HG03521 (cell line): Measurements from ENCODE around the gene GTF2B.
"Not testable (repeated sequence)": the region's sequence is repeated elsewhere in the genome, so short reads cannot be mapped to it uniquely, and the experiment has no call there.

Experiments used
- ATAC-seq: cut with Tn5 transposase; IDR thresholded peaks from one replicate; pipeline ENCODE4 v1.9.1; 2021; ENCODE audit warnings: mild to moderate bottlenecking, moderate library complexity; ENCODE audit not compliant: unreplicated experiment

GTF2B gene

DNA sequence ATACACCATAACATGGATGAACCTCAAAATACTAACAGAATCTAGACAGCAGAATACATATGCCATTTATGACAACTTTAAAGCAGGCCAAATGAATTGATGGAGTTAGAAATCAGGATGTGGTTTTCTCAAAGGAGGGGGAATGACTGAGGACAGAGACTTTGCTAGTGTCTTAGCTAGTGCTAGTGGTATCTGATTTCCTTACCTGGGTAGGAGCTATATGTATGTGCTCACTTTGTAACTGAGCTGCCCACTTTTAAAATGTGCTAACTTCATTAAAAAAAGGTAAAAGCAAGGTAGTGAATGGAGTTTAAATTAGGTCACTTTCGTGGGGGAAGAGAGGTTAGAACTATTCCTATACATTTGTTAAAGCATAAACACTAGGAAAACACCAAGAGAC is 2.6 kb downstream of the GTF2B start:
- no peak for ATAC-seq

GRCh38 chr1:88885933-88886332 is 5.4 kb downstream of the GTF2B start:
- no peak for ATAC-seq

- no peak for ATAC-seq
These were observed 8.2 kb downstream of the GTF2B start for GRCh38 chr1:88883156-88883555.

GRCh38 chr1:88880717-88881116 is 10.7 kb downstream of the GTF2B start:
- not testable (repeated sequence) for ATAC-seq

- ATAC-seq = no peak
These were observed 12.6 kb downstream of the GTF2B start for GRCh38 chr1:88878731-88879130.

- no peak for ATAC-seq
These were observed 13.5 kb downstream of the GTF2B start for GRCh38 chr1:88877911-88878310.

DNA sequence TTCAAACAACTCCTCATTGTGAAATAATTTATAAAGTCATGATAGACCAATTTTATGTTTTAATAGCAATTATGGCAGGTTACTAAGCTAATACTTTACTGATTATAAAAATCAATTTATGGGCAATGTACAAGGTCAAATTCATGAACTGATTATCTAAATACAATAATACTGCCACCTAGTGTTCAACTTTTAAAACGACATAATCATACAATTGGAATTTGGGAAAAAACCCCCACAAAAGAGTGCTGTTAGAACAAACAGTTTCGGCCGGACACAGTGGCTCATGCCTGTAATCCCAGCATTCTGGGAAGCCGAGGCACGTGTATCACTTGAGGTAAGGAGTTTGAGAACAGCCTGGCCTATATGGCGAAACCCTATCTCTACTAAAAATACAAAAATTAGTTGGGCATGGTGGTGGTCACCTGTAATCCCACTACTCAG is 14.0 kb downstream of the GTF2B start:
- ATAC-seq = no peak

- ATAC-seq = no peak
These were observed 14.6 kb downstream of the GTF2B start for GRCh38 chr1:88876573-88877365.

- no peak for ATAC-seq
These were observed 15.8 kb downstream of the GTF2B start for GRCh38 chr1:88875595-88875994.

DNA sequence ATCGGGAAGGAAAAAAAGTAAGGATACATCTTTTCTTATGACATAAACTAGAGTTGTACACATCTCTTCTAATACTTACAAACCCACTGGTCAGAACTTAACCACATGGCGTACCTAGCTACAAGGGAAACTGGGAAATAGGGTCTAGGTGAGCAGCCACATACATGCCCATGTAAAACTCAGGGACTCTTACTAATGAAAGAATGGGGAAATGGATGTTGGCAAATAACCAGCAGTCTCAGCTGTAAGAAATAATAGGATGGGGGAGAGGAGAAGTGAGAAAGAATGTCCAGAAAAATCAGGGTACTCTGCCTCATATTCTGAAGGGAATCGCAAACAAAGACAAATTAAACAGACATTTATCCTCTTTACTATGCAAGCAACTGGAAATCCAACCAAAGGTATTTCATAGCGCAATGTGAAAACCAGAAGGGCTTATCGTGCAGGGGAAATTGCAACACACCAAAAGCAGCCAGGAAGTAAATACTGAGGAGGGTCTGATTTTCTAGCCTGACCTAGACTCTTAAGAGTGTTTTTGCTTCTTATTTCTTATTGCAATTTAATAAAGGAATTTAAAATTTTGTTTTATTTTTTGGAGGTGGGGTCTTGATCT is 17.5 kb downstream of the GTF2B start:
- no peak for ATAC-seq

DNA sequence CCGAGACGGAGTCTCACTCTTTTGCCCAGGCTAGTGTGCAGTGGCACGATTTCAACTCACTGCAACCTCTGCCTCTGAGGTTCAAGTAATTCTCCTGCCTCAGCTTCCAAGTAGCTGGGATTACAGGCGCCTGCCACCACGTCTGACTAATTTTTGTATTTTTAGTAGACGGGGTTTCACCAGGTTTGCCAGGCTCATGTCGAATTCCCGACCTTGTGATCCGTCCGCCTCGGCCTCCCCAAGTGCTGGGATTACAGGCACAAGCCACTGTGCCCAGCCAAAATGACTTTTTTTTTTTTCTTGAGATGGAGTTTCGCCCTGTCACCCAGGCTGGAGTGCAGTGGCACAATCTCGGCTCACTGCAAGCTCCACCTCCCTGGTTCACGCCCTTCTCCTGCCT is 21.7 kb downstream of the GTF2B start:
- not testable (repeated sequence) for ATAC-seq

DNA sequence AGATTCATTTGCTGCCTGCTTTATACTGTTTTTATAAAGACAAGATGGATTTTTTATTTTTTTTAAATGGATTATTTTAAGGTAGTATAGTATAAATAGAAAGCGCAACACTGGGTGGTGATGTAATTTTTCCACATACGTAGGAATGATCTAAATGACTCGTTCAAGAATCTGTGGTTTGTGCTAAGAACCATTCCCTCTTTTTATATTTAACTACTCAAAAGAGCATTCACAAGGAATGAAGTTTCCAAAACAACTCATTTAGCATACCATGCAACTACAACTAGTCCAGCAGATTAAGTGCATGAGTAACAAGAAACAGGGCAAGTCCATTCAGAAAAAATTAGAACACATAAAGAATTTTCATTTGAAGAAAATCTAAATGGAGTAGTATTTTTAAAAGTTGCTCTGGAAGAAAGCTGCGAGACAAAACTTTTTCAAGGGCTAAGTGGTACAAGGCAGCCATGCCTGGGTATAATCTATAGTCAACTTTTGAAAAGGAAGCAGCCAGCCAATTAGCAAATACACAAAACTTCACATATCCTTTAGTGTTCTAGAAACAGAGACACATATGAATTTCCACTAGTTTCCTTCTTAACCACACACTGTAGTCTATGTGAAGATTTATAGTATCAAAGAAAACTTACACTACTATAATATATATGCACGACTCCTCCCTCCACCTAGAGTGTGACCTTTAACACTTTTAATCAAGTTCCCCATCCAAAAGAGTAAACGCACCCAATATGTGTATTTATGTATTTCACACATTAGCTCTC is 23.4 kb downstream of the GTF2B start:
- no peak for ATAC-seq

- ATAC-seq = no peak
These were observed 39.9 kb downstream of the GTF2B start for GRCh38 chr1:88851303-88852063.

DNA sequence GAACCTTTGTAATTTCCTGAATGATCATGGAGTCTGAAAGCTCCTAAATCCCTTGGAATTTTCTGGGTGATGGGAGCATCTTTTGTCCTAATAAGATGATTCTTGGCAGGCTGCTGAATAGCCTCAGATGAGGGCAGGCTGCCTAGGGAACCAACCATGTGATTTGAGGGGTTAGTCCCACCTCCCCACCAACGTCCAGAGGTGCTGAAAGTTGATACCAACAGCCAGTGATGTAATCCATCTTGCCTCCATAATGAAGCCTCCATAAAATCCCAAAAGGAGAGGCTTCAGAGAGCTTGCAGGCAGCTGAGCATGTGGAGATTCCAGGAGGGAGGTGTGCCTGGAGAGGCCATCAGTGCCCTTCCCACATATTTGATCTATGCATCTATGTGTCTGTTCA is 43.7 kb downstream of the GTF2B start:
- no peak for ATAC-seq

DNA sequence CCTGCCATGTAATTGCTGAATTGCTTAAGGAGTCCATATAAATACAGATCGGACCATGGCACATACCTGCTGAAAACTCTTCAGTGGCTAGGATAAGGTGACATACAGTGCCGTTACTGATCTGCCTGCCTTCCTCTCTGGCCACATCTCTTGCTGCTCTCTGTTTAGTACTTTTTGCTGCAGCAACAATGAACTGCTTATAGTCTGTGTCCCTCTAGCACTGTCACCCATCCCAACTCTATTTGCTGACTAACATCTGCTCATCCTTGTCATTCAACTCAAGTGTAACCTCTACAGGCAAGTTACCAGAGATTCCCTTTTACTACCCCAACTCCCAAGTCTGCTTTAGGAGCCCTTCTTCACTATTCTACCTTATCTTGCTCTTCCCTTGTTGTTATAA is 65.6 kb downstream of the GTF2B start:
- no peak for ATAC-seq

DNA sequence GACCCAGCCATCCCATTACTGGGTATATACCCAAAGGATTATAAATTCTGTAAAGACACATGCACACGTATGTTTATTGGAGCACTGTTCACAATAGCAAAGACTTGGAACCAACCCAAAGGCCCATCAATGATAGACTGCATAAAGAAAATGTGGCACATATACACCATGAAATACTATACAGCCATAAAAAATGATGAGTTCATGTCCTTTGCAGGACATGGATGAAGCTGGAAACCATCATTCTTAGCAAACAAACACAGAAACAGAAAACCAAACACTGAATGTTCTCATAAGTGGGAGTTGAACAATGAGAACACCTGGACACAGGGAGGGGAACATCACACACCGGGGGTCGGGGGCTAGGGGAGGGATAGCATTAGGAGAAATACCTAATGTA is 71.7 kb downstream of the GTF2B start:
- ATAC-seq = not testable (repeated sequence)

DNA sequence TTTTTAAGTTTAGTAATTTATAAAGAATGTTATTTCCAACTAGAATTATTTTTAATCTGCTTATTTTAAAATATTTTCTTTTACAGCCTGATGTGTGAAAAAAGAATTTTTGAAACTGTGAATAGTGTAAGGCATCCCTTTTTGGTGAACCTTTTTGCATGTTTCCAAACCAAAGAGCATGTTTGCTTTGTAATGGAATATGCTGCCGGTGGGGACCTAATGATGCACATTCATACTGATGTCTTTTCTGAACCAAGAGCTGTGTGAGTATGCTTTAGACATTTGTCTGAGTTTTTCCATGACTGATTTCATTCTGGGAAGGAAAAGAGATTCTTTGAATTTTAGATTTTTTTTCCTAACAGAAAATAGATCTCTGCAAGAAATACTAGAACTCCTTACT is 77.9 kb downstream of the GTF2B start:
- no peak for ATAC-seq

DNA sequence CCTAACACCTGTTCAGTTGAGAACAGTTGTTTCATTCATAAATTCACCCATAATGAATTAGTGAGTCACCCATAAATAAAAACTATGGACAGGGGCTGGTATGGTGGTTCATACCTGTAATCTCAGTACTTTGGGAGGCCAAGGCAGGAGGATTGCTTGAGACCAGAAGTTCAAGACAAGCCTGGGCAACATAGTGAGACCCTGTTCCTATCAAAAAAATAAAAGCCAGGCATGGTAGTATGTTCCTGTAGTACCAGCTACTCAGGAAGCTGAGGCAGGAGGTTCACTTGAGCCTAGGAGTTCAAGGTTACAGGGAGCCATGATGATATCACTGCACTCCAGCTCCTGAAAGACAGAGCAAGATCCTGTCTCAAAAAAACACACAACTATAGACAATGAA is 79.0 kb downstream of the GTF2B start:
- no peak for ATAC-seq

DNA sequence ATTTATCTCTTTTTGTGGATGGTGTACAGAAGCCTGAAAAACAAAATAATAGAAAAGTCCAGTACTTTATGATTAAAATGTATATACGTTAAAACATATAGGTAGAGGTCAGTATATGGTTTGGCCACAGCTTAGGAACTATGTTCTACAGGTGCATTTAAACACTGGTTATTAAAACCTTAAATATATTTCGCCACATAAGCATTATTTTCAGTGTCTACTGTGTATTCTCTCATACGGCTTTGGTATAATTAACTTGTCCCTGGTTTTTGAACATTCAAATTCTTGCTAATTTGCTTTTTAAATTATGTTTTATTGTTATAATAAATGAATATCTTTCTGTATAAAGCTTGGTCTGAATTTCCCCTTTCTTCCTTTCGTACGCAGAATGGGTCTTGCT is 87.9 kb downstream of the GTF2B start:
- no peak for ATAC-seq

GRCh38 chr1:88802950-88803349 is 88.4 kb downstream of the GTF2B start:
- no peak for ATAC-seq
